ENCODE data around the gene ZNF579.
"Not testable (repeated sequence)": the region's sequence is repeated elsewhere in the genome, so short reads cannot be mapped to it uniquely, and the experiment has no call there.

The ZNF579 gene

DNA sequence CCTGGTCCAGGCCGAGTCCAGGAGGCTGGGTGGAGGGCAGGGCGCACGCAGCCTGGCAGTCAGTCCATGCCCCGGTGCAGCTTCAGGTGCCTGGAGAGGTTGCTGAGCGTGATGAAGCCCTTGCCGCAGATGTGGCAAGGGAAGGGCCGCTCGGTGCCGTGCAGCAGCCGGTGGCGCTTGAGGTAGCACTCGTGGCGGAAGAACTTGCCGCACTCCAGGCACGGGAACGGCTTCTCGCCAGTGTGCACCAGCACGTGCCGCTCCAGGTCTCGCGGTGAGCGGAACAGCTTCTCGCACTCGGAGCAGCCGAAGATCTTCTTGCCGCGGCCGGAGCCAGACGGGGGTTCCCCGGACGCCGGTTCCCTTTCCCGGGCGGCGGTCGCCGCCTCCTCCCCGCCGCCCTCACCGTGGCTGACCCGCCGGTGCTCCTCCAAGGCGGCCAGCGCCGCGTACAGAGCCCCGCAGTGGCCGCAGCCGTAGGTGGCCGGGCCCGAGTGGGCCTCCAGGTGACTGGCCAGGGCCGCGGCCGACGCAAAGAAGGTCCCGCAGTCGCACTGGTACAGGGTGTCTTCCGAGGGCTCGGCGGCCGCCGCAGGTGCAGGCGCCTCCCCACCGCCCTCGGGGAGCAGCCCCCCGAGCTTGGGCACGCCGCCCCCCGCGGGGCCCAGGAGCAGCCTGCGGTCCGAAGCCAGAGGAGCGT, 11.9 kb upstream of the ZNF579 start:
- no peak for DNase-seq

DNA sequence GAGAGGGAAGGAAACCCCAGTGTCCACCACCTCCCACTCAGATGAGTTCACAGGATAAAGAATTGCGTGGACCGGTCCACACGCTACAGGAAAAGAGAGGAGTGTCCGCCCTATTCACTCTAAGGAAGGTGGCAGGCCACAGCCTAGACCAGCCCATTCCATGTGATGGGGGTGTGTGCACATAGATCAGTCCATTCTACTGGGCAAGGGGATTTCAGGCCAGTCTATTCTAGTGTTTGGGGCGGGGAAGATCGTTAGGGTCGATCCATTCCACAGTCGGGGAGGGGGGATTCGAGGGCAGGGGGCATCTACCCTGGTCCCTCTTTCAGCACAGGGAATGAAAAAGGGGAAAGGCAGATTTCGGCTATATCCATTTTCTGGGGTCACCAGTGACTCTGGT, 10.9 kb upstream of the ZNF579 start:
- DNase-seq: no peak

DNA sequence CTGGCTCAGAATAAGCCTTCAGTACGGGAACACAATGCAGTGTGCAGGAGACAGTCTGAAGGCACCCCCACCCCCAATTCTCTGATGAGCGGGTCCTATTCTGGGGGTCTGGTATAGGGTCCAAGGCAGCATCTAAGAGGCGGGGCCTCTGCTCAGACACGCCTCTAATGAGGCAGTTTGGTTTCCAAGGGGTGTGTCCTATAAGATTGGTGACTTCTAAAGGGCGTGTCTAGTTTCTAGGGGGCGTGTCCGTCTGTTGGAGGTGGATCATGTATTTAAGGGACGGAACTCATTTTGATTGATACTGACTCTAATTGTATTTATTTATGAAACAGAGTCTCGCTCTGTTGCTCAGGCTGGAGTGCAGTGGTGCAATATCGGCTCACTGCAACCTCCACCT, 10.0 kb upstream of the ZNF579 start:
- DNase-seq: no peak

GRCh38 chr19:55590109-55590508, 9.5 kb upstream of the ZNF579 start:
- DNase-seq: no peak

DNA sequence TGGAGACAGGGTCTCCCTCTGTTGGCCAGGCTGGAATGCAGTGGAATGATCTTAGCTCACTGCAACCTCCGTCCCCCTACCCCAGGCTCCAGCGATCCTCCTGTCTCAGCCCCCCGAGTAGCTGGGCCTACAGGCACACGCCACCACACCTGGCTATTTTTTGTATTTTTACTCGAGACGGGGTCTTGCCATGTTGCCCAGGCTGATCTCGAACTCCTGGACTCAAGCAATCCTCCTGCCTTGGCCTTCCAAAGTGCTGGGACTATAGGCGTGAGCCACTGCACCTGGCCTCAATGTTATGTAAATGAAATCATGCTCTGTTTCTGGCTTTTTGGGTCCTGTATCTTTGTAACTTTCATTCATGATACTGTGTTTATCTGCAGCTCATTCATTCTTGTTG, 8.1 kb upstream of the ZNF579 start:
- no peak for DNase-seq

- no peak for DNase-seq
These were observed 6.5 kb upstream of the ZNF579 start for GRCh38 chr19:55586976-55587668.

DNA sequence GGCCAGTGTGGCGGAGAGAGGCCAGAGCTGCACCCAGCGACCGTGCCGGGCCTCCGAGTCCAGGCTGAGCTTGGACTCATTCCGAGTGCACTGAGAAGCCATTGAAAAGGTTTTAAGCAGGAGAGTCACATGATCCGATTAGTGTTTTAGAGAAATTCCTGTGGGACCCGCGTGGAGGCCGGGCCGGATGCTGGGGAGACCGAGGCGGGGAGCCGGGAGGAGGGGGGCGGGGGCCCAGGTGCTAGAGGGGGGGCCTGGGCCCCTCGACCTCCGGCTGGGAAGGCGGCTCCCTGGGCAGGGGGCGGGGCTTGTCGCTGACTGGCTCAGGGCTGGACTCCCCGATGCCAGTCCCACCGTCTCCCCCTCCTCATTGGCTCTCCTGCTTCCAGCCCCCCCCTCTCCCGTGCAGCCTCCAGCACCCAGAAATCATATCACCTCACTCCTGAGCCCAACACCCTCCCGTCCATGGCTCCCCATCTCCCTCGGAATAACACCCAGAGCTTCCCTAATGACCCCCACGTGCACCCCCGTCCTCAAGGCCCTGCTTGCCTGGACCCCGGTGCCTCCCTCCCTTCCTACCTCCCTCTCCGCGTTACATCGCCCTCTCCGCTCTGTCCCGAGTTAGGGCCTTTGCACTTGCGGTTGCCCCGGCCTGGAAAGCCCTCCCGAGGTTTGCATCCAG, 5.2 kb upstream of the ZNF579 start:
- DNase-seq: no peak

DNA sequence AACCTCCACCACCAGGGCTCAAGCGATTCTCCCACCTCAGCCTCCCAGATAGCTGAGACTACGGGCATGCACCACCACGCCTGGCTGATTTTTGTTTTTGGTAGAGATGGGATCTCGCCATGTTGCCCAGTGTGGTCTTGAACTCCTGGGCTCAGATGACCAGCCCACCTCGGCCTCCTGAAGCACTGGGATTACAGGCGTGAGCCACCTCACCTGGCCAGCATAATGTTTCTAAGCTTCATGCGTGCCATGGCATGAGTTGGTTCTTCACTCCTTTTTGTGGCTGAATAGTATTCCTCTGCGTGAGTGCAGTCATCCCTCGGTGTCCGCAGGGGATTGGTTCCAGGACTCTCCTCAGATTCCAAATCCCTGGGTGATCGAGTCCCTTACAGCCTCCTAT, 4.2 kb upstream of the ZNF579 start:
- no peak for DNase-seq

DNA sequence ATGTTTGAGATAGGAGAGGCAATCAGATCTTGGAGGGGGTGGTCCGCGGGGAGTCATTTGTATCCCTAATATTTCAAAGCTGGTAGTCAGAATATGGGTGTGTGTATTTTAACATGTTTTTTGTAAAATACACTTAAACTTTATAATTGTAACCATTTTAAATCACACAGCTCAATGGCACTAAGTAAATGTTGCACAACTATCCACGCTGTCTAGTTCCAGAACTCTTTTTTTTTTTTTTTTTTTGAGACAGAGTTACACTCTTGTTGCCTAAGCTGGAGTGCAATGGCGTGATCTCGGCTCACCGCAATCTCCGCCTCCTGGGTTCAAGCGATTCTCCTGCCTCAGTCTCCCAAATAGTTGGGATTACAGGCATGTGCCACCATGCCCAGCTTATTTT, 3.2 kb upstream of the ZNF579 start:
- DNase-seq: not testable (repeated sequence)

DNA sequence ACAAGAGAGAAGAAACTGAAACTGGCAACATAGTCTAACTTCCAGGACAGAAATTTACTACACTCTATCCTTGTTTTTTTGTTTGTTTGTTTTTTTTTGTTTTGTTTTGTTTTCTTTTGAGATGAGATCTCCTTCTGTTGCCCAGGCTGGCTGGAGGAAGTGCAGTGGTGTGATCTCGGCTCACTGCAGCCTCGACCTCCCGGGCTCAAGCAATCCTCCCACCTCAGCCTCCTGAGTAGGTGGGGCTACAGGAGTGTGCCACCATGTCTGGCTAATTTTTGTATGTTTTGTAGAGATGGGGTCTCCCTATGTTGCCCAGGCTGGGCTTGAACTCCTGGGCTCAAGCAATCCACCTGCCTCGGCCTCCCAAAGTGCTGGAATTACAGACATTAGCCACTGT, 1.6 kb upstream of the ZNF579 start:
- not testable (repeated sequence) for DNase-seq

DNA sequence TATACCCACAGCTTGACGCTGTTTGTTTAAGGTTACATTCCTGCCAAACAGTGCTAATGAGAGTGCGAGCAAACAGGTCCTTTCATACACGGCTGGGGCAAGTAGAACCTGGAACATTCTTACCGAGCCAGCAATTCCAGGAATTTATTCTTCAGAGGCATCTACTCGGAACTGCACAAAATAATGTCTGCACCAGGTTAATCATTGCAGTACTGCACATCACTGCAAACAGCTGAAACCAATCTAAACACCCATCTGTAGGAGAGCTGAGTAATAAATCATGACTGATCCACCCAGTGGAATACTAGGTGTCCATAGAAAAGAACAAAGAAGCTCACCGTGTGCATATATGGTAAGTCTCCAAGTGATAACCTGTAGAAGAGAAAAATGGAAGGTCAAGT, 1.2 kb upstream of the ZNF579 start:
- no peak for DNase-seq

DNA sequence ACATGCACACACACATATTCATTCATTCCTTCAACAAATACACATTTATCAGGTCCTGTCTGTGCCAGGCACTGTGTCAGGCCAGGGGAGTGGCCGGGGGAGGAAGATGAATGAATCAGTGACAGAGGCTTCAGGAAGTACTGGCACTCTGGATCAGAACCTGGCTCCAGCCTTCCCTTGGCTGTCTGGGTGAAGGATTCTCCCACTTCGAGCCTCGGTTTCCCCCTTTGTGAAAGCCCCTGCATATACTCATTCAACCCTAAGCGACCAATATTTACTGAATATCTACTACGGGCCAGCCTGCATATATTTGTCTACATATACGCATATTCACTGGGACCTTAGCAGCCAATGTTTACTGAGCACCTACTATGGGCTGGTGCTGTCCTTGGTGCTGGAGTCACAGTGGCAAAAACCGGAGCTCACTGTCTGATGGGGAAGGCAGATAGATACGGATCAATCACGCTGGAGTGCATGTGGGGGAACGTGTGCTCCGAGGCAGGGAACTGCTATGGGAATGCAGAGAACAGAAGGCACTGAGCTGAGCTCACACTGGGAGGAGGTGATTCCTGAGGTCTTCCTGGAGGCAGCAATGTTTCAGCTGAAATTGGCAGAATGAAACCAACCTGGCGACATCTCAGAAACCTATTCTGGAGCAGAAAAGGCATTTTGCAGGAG, 636 bp upstream of the ZNF579 start:
- no peak for DNase-seq

- DNase-seq: no peak
These were observed 654 bp downstream of the ZNF579 start for GRCh38 chr19:55579766-55580621.

GRCh38 chr19:55578761-55579747, 1.6 kb downstream of the ZNF579 start:
- no peak for DNase-seq

DNA sequence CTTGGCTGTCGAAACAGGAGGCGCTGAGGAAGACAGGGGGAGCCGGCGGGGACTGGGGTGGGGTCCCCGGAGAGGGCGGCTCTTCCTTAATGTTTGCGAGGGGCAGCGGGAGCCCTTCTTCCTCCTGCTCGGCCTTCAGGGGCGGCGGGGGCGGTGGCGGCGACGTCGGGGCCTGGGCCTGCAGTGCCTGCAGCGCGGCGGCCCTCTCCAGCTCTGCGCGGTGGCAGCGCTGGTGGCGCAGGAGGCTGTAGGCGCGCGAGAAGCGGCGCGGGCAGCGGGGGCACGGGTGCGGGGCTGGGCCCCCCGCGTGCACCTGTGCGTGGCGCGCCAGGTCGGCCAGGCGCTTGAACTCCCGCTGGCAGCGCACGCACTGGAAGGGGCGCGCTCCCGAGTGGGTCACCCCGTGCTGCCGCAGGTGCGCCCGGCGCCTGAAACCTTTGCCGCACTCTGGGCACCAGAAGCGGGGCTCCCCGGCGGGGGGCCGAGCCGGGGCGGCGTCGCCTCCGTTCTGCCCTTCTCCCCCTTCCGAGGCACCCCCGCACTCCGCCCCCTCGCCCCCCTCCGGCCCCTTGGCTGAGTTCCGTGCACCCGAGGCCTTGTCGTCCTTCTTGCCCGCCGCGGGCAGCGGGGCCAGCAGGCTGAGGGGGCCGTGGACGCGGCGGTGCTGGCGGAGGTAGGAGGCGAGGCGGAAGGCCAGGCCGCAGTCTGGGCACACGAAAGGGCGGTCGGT, 2.5 kb downstream of the ZNF579 start:
- no peak for DNase-seq

DNA sequence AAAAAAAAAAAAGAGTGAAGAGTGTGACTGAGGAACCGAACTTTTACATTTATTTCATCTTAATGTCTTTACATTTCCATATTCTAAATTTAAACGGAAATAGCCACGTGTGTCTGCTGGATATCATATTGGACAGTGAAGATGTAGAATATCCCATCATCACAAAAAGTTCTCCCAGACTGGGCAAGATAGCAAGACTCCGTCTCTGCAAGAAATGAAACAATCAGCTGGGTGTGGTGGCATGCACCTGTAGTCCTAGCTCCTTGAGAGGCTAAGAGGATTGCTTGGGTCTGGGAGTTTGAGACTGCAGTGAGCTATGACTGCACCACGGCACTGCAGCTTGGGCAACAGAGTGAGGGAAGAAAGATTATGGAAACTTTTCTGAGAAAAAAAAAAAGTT, 3.9 kb downstream of the ZNF579 start:
- DNase-seq: no peak

- not testable (repeated sequence) for DNase-seq
These were observed 6.7 kb downstream of the ZNF579 start for GRCh38 chr19:55573929-55574328.

DNA sequence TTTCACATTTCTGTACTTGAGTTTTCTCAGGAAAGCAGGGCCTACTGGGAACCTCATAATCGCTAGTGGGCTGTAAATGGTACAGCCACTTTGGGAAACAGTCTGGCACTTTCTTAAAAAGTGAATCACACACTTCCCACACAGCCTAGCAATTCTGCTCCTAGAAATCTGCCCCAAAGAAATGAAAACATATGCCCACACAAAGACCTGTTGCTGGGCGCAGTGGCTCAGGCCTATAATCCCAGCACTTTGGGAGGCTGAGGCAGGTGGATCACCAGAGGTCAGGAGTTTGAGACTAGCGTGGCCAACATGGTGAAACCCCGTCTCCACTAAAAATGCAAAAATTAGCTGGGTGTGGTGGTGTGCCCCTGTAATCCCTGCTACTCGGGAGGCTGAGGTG, 11.2 kb downstream of the ZNF579 start:
- DNase-seq: not testable (repeated sequence)

DNA sequence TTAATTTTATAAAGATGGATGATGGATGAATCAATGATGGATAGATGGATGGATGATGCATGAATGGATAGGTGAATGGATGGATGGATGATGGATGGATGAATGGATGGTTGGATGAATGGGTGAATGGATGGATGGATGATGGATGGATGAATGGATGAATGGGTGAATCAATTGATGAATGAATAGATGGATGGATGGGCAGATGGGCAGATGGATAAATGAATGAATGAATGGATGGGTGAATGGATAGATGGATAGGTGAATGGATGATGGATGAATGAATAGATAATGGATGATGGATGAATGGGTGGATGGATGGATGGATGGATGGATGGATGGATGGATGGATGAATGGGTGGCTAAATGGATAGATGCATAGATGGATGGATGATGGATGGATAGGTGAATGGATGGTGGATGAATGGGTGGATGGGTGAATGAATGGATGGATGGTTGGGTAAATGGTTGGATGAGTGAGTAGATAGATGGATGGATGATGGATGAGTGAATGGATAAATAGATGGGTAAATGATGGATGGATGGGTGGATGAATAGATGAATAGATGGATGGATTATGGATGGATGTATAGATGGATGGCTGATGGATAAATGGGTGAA, 12.8 kb downstream of the ZNF579 start:
- no peak for DNase-seq

- no peak for DNase-seq
These were observed 13.8 kb downstream of the ZNF579 start for GRCh38 chr19:55566823-55567222.

Data from cortex of kidney (tissue), 1 donor.